Muscle of leg (tissue), 11 donors: Measurements from ENCODE around the gene LRRC10B. TPM values are rescaled to one million over a fixed set of nuclear protein-coding genes. Genes with fewer than 3 reads are reported as not detected.
A peak's percentile ranks its signal among the peaks of the same experiment; 100 is the strongest.

Experiments
- DNase-seq: peaks from one replicate; pipeline ENCODE4 v3.0.0; 2013
- H3K27ac ChIP-seq: one replicate; pipeline ENCODE4 v1.5.1; 2013; ENCODE audit warnings: mild to moderate bottlenecking, low read length, control low read depth
- H3K27me3 ChIP-seq: one replicate; pipeline ENCODE4 v1.6.1; 2013; ENCODE audit warnings: low read length; ENCODE audit not compliant: control insufficient read depth, insufficient read depth
- H3K36me3 ChIP-seq: one replicate; pipeline ENCODE4 v1.6.1; 2013; ENCODE audit warnings: low read length; ENCODE audit not compliant: control insufficient read depth, insufficient read depth
- H3K4me1 ChIP-seq: one replicate; pipeline ENCODE4 v1.6.1; 2013; ENCODE audit warnings: low read length; ENCODE audit not compliant: control insufficient read depth, insufficient read depth
- H3K4me3 ChIP-seq: one replicate; pipeline ENCODE4 v1.5.1; 2013; ENCODE audit warnings: low read length, control low read depth
- H3K9me3 ChIP-seq: replicated peaks from 2 replicates; pipeline ENCODE4 v1.6.1; 2013; ENCODE audit warnings: low read depth, low read length; ENCODE audit not compliant: control insufficient read depth
- WGBS: methylation state at CpG from one replicate; pipeline ENCODE4 v1.1.5; 2013; ENCODE audit warnings: missing lambda C conversion rate; ENCODE audit not compliant: insufficient coverage; 5-methylcytosine and 5-hydroxymethylcytosine counted together
- polyA plus RNA-seq, 8 donors: library from polyadenylated mRNA; unstranded; fragments of 120-200 nt; gene quantifications; one replicate each; pipeline versions ENCODE4 v1.2.1 to v1.2.3, GENCODE V29; 2013; ENCODE audit warnings: inconsistent platforms in 1 of 8, low replicate concordance in 1 of 8; ENCODE audit not compliant: insufficient read length in 8 of 8, insufficient read depth in 1 of 8
- total RNA-seq: library from RNA; stranded (reverse); fragments of 120-200 nt; gene quantifications from one replicate; pipeline ENCODE4 v1.2.4, GENCODE V29; 2013

Gene LRRC10B
- total and polyA plus RNA-seq, 9 donors = 0.08 to 0.52 (median 0.17) TPM; not detected in 1

DNA sequence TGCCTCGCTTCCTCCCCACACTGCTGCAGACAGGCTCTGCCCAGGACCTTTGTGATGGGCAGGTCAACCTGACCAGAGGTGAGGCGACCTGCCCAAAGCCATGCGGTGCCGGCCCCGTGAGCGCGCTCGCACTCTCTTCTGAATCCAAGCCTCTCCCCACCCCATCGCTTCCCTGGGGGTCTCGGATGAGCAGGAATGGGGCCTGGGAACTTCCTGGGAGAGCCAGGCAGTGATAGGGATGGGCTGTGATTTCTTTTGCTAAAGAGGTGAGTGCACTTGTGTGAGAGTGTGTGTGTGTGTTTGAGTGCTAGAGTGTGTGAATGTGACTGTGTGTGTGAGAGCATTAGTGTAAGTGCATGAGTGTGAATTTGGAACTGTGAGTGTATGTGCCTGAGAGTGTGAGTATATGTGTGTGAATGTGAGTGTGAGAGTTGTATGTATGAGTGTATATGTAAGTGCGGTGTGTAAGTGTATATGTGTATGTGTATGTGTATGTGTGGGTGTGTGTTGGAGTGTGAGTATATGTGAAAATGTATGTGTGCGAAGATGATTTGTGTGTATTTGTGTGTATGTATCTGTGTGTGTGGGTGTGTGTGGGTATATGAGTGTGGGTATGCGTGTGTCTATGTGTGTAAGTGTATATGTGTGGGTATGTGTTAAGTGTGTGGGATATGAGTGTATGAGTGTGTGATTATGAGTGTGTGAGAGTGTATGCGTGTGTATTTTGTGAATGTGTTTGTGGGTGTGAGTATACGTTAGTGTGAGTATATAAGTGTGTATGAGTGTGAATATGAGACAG is 11.7 kb upstream of the LRRC10B start:
- Histone ChIP-seq H3K36me3 (no peaks in the 10 kb centered on the region), H3K4me1 (peaks cover 32% of the 10 kb centered on the region), H3K27me3 (no peaks in the 10 kb centered on the region), H3K27ac (peak overlapping the region; percentile 7), H3K4me3 (no peak overlapping the region), H3K9me3 (no peaks in the 10 kb centered on the region)
- DNase-seq = no peak
- WGBS = 88% methylated on average over 6 of the region's 15 CpGs

DNA sequence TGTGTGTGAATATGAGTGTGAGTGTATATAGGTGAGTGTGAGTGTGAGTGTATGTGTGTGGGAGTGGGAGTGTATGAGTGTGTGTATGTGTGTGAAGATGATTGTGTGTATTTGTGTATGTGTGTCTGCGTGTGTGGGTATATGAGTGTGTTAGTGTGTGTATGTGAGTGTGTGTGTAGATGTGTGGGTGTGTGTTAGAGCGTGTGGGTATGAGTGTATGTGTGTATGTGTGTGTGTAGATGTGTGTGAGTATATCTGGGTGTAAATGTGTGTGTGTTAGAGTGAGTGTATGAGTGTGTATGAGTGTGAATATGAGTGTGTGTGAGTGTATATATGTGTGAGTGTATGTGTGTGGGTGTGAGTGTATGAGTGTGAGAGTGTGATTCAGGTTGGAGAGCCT is 11.1 kb upstream of the LRRC10B start:
- no peak overlapping the region for H3K4me3 ChIP-seq
- DNase-seq = no peak
- no peaks in the 10 kb centered on the region for H3K27me3 ChIP-seq
- H3K4me1 ChIP-seq = peaks cover 32% of the 10 kb centered on the region
- no peak overlapping the region for H3K27ac ChIP-seq
- H3K36me3 ChIP-seq = no peaks in the 10 kb centered on the region
- no peaks in the 10 kb centered on the region for H3K9me3 ChIP-seq
- WGBS = 94% methylated on average over 2 of the region's 2 CpGs

DNA sequence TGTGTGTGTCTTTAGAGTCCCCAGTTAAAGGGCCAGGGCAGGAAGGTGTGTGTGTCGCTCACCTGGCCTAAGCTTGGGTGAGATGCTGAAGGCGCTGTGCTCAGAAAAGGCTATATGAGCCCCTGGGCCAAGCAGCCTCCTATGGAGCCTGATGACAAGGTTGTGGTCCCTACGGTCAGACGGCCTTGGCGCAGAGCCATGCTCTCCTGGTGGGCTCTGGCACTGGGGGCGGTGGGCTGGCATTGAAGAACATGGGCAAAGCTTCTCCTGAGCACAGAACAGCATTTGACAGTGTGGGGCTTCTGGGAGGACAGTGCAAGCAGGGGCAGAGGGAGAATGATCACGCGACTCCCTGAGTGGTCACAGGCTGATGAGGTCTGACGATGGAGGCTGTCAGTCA is 10.7 kb upstream of the LRRC10B start:
- DNase-seq = no peak

GRCh38 chr11:61498767-61499341 is 9.7 kb upstream of the LRRC10B start:
- Histone ChIP-seq H3K4me3 (no peak overlapping the region), H3K36me3 (no peaks in the 10 kb centered on the region), H3K27ac (no peak overlapping the region), H3K4me1 (peaks cover 28% of the 10 kb centered on the region), H3K9me3 (no peaks in the 10 kb centered on the region), H3K27me3 (peaks cover 3% of the 10 kb centered on the region)
- DNase-seq = no peak
- WGBS = 84% methylated on average over 8 of the region's 15 CpGs

More for the DNA sequence above, 10.7 kb upstream of the LRRC10B start:
- 77% methylated on average over 9 of the region's 9 CpGs for WGBS
- Histone ChIP-seq H3K4me3 (no peak overlapping the region), H3K4me1 (peaks cover 32% of the 10 kb centered on the region), H3K27ac (no peak overlapping the region), H3K36me3 (no peaks in the 10 kb centered on the region), H3K27me3 (peaks cover under 1% of the 10 kb centered on the region), H3K9me3 (no peaks in the 10 kb centered on the region)

DNA sequence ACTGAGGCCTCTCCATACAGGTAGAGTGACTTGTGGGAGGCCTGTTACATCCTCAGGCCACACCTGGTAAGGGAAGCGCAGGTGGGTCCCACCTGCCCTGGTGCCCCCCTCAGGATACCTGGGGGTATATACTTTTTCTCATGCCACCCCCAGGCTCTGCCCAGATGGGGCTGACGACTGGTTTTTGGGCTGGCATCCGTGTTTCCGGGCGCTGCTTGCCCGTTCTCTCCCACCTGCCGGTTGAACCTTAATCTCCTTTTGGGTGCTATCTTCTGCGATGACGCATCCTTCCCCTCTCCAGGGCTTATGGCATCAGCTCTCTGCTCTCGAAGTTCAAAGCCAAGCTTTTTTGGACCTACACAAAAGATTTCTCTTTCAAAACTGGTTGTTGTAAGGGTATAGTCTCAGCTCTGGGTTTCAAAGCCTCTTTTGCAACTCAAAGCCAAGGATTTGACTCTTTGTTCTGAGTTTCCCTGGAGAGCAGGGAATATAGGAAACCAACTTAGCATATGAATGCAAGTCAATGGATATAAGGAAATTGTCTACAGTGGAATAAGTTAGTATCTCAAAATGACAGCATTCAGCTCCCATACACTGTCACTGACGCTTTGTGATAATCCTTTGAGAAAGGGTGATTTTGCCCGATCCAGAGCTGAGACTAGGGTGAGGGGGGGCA is 8.6 kb upstream of the LRRC10B start:
- Histone ChIP-seq H3K9me3 (no peaks in the 10 kb centered on the region), H3K27ac (no peak overlapping the region), H3K36me3 (no peaks in the 10 kb centered on the region), H3K4me3 (no peak overlapping the region), H3K4me1 (peaks cover 18% of the 10 kb centered on the region), H3K27me3 (peaks cover 4% of the 10 kb centered on the region)
- no peak for DNase-seq
- WGBS = 35% methylated on average over 8 of the region's 12 CpGs

GRCh38 chr11:61502522-61502921 is 6.0 kb upstream of the LRRC10B start:
- Histone ChIP-seq H3K9me3 (no peaks in the 10 kb centered on the region), H3K27ac (no peak overlapping the region), H3K4me1 (peaks cover 8% of the 10 kb centered on the region), H3K27me3 (peaks cover 26% of the 10 kb centered on the region), H3K4me3 (no peak overlapping the region), H3K36me3 (no peaks in the 10 kb centered on the region)
- WGBS = 71% methylated on average over 1 of the region's 1 CpG
- DNase-seq = no peak

GRCh38 chr11:61503135-61503770 is 5.3 kb upstream of the LRRC10B start:
- Histone ChIP-seq H3K27me3 (peaks cover 33% of the 10 kb centered on the region), H3K4me1 (peaks cover 10% of the 10 kb centered on the region), H3K27ac (no peak overlapping the region), H3K9me3 (no peaks in the 10 kb centered on the region), H3K36me3 (no peaks in the 10 kb centered on the region), H3K4me3 (no peak overlapping the region)
- no peak for DNase-seq
- WGBS = no CpG with 5 or more reads among the region's 8 CpGs

DNA sequence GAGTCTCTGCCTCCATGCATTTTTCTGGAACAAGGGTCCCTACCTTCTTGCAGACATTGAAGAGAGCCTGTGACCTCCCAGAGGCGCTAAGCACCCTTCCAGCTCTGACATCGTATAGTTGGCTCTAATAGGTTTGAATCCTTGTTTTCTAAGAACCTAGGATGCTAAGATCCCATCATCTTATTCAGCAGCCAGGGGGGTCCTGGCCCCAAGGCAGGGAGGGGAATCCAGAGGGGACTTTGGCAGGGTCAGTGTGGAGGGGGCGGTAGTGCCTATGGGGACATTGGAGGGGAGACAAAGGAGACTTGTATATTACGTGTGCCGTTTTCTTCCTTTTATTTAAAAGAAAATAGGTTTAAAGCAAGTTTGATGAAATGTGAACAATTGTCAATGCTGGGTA is 3.4 kb upstream of the LRRC10B start:
- Histone ChIP-seq H3K36me3 (no peaks in the 10 kb centered on the region), H3K27me3 (peaks cover 44% of the 10 kb centered on the region), H3K4me1 (peaks cover 22% of the 10 kb centered on the region), H3K27ac (no peak overlapping the region), H3K4me3 (no peak overlapping the region), H3K9me3 (no peaks in the 10 kb centered on the region)
- WGBS = 89% methylated on average over 1 of the region's 5 CpGs
- DNase-seq = no peak

DNA sequence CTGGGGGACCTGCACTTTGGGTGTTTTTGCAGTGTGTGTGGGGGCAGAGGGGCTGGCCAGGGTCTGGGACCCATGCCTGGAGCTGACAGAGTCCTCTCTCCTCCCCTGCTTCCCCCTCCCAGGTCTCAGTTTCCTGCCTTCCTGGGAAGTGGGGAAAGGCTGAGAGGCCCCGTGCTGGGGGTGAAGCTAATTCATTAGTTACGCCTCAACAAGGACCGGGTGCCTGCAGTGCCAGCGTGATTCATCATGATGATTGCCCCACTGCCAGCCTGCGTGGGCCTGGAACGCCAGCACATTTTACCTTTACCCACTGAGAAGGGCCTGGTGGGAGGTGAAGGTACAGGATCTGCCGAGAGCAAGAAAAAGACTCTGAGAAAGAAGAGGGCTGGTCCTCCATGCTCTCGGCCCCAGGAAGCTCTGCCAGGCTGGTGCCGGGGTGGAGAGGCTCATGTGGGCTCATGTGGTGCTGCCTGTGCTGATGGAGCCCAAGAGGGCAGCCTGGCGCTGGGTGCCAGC is 2.9 kb upstream of the LRRC10B start:
- H3K27me3 ChIP-seq = peaks cover 50% of the 10 kb centered on the region
- H3K4me3 ChIP-seq = no peak overlapping the region
- no peak overlapping the region for H3K27ac ChIP-seq
- no peaks in the 10 kb centered on the region for H3K36me3 ChIP-seq
- peaks cover 28% of the 10 kb centered on the region for H3K4me1 ChIP-seq
- no peak for DNase-seq
- 22% methylated on average over 5 of the region's 10 CpGs for WGBS
- H3K9me3 ChIP-seq = no peaks in the 10 kb centered on the region
